Sigmoid colon (tissue), 4 donors: ENCODE results near the gene RBM47.

ENCODE experiments used
- CTCF ChIP-seq, 4 experiments: fragments of 450-650 bp in 3 of 4; fragments of 200-600 bp in 1 of 4; IDR thresholded peaks; one replicate each; pipeline ENCODE4 v1.5.1; 2016 to 2019; ENCODE audit warnings: antibody characterized with exemption in 4 of 4, mild to moderate bottlenecking in 3 of 4, moderate library complexity in 2 of 4
- EP300 ChIP-seq, 4 donors: sonication (generic); formaldehyde crosslinking; IDR thresholded peaks; one replicate each; pipeline ENCODE4 v1.6.1; 2017; ENCODE audit warnings: antibody characterized with exemption in 4 of 4
- POLR2A ChIP-seq, 2 donors: fragments of 450-650 bp; IDR thresholded peaks; one replicate each; pipeline ENCODE4 v1.6.1; 2016; ENCODE audit warnings: antibody characterized with exemption in 2 of 2, mild to moderate bottlenecking in 2 of 2, moderate library complexity in 2 of 2

- TF ChIP-seq POLR2A (IDR thresholded peaks at IDR 0.05) (no peak), CTCF (IDR thresholded peaks at IDR 0.05) (no peak), EP300 (IDR thresholded peaks at IDR 0.05) (no peak)
Measured at GRCh38 chr4:40439519-40439918, 190.1 kb downstream of the RBM47 start.
